Colonic mucosa (tissue), 4 donors: ENCODE data around the gene CDKL2. TPM values are rescaled to one million over a fixed set of nuclear protein-coding genes. Genes with fewer than 3 reads are reported as not detected.

ENCODE experiments used
- DNase-seq: peaks from one replicate; pipeline ENCODE4 v3.0.0-alpha.2; 2020
- H3K27ac ChIP-seq: fragments of 200-600 bp; one replicate; pipeline ENCODE4 v1.8.0; 2021
- H3K27me3 ChIP-seq: fragments of 200-600 bp; one replicate; pipeline ENCODE4 v1.8.0; 2021
- H3K36me3 ChIP-seq: fragments of 200-600 bp; one replicate; pipeline ENCODE4 v1.8.0; 2021
- H3K4me1 ChIP-seq: fragments of 200-600 bp; one replicate; pipeline ENCODE4 v1.8.0; 2021; ENCODE audit warnings: mild to moderate bottlenecking
- H3K4me3 ChIP-seq: fragments of 200-600 bp; one replicate; pipeline ENCODE4 v1.8.0; 2021
- H3K9ac ChIP-seq, 2 donors: one replicate each; pipeline ENCODE4 v1.7.0; 2013; ENCODE audit warnings: control low read depth in 2 of 2, low read depth in 2 of 2, low read length in 2 of 2
- H3K9me3 ChIP-seq: fragments of 200-600 bp; one replicate; pipeline ENCODE4 v1.8.0; 2021
- CTCF ChIP-seq: fragments of 200-600 bp; IDR thresholded peaks from one replicate; pipeline ENCODE4 v1.8.0; 2022; ENCODE audit warnings: antibody characterized with exemption, mild to moderate bottlenecking
- intact Hi-C: fragments of 100-400 bp; cut with DNase I; formaldehyde crosslinking; loops from one replicate; pipeline ENCODE4 v1.14.1; 2022
- total RNA-seq, 2 donors: library from RNA; stranded (reverse); fragmentation: NEBNext Ultra II Directional in 1 of 2; extraction: Animal tissue kit (Norgen Biotek cat#: 25700) in 1 of 2; gene quantifications; one replicate each; pipeline ENCODE4 v1.2.1, GENCODE V29; 2021
- donor health status: healthy.
- donor health status: DM: no; HTN: no; CAD: no.
- donor health status: DM: no; HTN: no; CAD: no.

The CDKL2 gene
- total RNA-seq, 2 donors from 2014 or later: 1.1 to 2.0 TPM

GRCh38 chr4:75599647-75600046 lies 30.7 kb downstream of the CDKL2 start:
- DNase-seq: no peak
- Histone ChIP-seq H3K27me3 (no peaks in the 10 kb centered on the region), H3K4me3 (no peak overlapping the region), H3K4me1 (no peaks in the 10 kb centered on the region), H3K9ac (no peak overlapping the region), H3K27ac (no peak overlapping the region), H3K9me3 (no peaks in the 10 kb centered on the region), H3K36me3 (no peaks in the 10 kb centered on the region)
- no peak for TF ChIP-seq CTCF
- intact Hi-C loops: no loop called here

- no peaks in the 10 kb centered on the region for H3K27me3 ChIP-seq
- no peaks in the 10 kb centered on the region for H3K9me3 ChIP-seq
- no peak overlapping the region for H3K9ac ChIP-seq
- TF ChIP-seq CTCF: no peak
- no peaks in the 10 kb centered on the region for H3K36me3 ChIP-seq
- H3K4me1 ChIP-seq: no peaks in the 10 kb centered on the region
- intact Hi-C loops: no loop called here
- no peak overlapping the region for H3K4me3 ChIP-seq
- DNase-seq: no peak
- no peak overlapping the region for H3K27ac ChIP-seq
These were observed 31.9 kb downstream of the CDKL2 start for GRCh38 chr4:75598390-75598789.

- DNase-seq: no peak
- H3K36me3 ChIP-seq: no peaks in the 10 kb centered on the region
- no peak overlapping the region for H3K9ac ChIP-seq
- no peaks in the 10 kb centered on the region for H3K4me1 ChIP-seq
- H3K4me3 ChIP-seq: no peak overlapping the region
- intact Hi-C loops: no loop called here
- no peaks in the 10 kb centered on the region for H3K9me3 ChIP-seq
- no peak overlapping the region for H3K27ac ChIP-seq
- no peaks in the 10 kb centered on the region for H3K27me3 ChIP-seq
- TF ChIP-seq CTCF: no peak
These were observed 34.3 kb downstream of the CDKL2 start for GRCh38 chr4:75596061-75596460.

- TF ChIP-seq CTCF: no peak
- Histone ChIP-seq H3K4me1 (no peaks in the 10 kb centered on the region), H3K27me3 (no peaks in the 10 kb centered on the region), H3K36me3 (no peaks in the 10 kb centered on the region), H3K9me3 (no peaks in the 10 kb centered on the region), H3K4me3 (no peak overlapping the region), H3K27ac (no peak overlapping the region), H3K9ac (no peak overlapping the region)
- intact Hi-C loops: no loop called here
- no peak for DNase-seq
These were observed 36.9 kb downstream of the CDKL2 start for GRCh38 chr4:75593393-75593792.

- DNase-seq: no peak
- intact Hi-C loops: loop anchor here (5.0 kb wide), 1 partner anchor 258 kb away; no protein-coding TSS in a partner anchor
- TF ChIP-seq CTCF: no peak
These were observed 46.3 kb downstream of the CDKL2 start for GRCh38 chr4:75584067-75584466.

GRCh38 chr4:75567725-75568124 lies 62.6 kb downstream of the CDKL2 start:
- H3K27ac ChIP-seq: no peak overlapping the region
- no peaks in the 10 kb centered on the region for H3K4me1 ChIP-seq
- TF ChIP-seq CTCF: no peak
- no peaks in the 10 kb centered on the region for H3K9me3 ChIP-seq
- H3K36me3 ChIP-seq: no peaks in the 10 kb centered on the region
- DNase-seq: no peak
- intact Hi-C loops: no loop called here
- no peak overlapping the region for H3K9ac ChIP-seq
- no peaks in the 10 kb centered on the region for H3K27me3 ChIP-seq
- H3K4me3 ChIP-seq: no peak overlapping the region

More at GRCh38 chr4:75584067-75584466, 46.3 kb downstream of the CDKL2 start:
- Histone ChIP-seq H3K27me3 (no peaks in the 10 kb centered on the region), H3K27ac (no peak overlapping the region), H3K4me3 (no peak overlapping the region), H3K9ac (no peak overlapping the region), H3K9me3 (no peaks in the 10 kb centered on the region), H3K4me1 (no peaks in the 10 kb centered on the region), H3K36me3 (no peaks in the 10 kb centered on the region)
